HG02973 (cell line): ENCODE data around the gene ZNF692.
"Not testable (repeated sequence)": the region's sequence is repeated elsewhere in the genome, so short reads cannot be mapped to it uniquely, and the experiment has no call there.

Experiments used
- ATAC-seq: cut with Tn5 transposase; IDR thresholded peaks from one replicate; pipeline ENCODE4 v1.9.1; 2021; ENCODE audit warnings: moderate library complexity; ENCODE audit not compliant: unreplicated experiment

Gene ZNF692

GRCh38 chr1:248858891-248859889, at the start of gene ZNF692:
Gene ZNF692, minus strand, starts transcription at chr1:248859085. Its CDS starts 776 bp downstream, at chr1:248858309.
- peak; percentile 75 for ATAC-seq

- peak; percentile 8 for ATAC-seq
Observed at GRCh38 chr1:248906753-248907661, 48.1 kb upstream of the ZNF692 start.

DNA sequence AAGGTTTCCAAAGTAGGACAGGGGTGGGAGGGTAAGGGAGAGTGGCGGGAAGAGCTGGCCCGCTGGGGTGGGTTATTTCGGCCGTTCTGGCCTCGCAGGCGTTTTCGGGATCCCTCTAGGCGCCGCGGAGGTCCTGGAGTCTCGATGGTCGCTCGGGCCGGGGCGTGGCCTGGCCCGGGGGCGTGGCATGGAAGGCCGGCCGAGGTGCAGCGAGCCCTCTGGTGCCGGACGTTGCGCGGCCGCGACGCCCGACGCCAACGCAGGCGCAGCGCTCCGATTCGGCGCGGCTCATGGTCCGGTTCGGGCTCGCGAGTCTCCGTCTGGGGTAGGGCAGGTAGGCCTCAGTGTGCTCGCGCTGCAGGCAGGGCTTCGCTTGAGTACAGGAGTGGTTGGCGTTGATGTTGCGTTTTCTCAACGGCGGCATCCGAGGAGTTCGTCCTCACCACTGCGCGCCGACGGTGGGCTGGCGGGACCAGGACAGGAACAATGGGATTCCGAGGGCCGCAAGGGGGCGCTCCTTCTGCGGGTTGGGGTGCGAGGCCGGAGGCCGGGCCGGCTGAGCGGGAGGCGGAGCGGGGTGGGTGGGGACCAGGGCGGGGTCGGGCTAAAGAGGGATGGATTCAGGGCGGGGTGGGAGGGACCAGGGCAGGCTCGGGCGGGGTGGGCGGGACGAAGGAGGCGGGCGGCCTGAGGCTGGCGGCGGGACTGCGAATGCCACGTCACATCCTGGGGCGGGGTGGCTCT, 47.3 kb upstream of the ZNF692 start, which contains the start of gene PGBD2:
PGBD2 (plus strand) TSS at position 227 of the 744 bp plus-strand sequence. CDS start 7,628 bp downstream, outside the sequence.
- peak; percentile 92 for ATAC-seq

DNA sequence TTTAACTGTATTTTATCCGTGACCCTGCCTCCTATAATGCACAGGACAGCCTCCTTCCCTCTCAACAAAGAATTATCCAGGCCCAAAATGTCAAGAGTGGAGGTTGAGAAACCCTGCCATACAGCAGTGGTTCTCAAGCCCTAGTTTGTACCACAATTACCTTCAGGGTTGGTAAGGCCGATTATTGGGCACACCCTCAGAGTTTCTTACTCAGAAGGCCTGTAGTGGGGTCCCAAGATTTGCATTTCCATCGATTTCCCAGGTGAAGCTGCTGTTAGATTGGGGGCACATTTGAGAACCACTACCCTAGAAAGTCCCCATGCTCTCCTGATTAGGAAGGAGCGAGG, 46.8 kb upstream of the ZNF692 start:
- ATAC-seq, result no peak

DNA sequence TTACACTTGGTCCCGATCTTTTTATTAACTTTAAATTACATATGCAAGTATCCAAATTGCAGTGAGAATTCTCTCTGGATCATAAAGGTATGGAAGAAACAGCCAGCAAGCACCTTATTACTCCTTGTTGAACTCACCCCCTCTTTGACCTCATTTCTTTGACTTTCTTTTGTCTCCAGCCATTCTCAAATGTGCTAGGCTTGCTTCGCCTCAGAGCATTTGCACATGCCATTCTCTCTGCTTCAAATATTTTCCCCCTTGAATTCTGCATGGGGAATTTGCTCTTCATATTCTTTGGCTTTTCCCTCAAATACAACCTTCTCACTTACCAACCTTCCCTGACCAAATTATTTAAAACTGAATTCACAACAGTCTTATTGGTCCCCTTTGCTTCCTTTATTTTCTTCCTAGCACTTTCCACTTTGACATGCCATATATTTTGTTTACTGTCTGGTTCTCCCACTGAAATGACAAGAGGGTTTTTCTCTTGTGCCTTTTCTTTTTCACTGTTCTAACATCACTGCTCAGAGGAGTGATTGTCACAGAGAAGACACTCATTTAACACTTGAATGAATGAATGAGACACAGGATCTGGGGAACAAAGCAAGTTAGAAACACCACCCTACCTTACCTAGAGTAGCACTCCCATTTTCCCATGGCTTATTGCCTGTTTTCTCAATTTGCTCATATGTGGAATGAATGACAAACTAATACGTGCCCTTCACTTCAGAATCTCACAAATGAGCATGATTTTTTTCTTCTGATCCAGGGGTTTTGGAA, 45.7 kb upstream of the ZNF692 start:
- no peak for ATAC-seq

- ATAC-seq, result no peak
Observed at GRCh38 chr1:248901578-248901977, 42.7 kb upstream of the ZNF692 start.

DNA sequence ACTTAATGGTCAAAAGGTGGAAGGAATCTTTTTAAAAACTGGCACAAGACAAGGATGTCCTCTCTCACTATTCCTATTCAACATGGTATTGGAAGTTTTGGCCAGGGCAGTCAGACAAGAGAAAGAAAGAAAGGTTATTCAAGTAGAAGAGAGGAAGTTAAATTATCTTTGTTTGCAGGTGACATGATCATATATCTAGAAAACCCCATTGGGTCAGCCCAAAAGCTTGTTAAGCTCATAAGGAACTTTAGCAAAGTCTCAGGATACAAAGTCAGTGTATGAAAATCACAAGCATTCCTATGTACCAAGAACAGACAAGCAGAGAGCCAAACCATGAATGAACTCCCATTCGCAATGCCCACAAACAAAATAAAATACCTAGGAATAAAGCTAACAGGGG, 41.8 kb upstream of the ZNF692 start:
- no peak for ATAC-seq

- ATAC-seq, result no peak
Observed at GRCh38 chr1:248897412-248898337, 38.8 kb upstream of the ZNF692 start.

- ATAC-seq, result no peak
Observed at GRCh38 chr1:248894837-248895236, 36.0 kb upstream of the ZNF692 start.

DNA sequence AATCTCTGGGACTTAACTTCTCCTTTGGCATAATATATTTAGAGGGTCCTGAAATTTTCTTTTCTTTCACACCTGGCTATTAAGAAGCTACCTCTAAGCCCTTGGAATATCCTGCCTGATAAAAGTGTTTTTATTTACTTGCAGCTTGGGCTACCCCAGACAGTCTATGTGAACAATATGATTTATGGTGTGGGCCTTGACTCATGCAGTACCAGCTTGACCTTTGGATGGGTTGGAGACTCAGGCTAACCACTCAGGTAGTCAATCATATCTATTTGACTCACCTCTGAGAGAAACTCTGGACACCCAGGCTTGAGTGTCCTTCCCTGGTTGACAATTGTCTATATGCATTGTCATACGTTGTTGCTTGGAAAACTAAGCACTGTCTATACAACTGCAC, 33.7 kb upstream of the ZNF692 start:
- ATAC-seq, result no peak

- ATAC-seq, result no peak
Observed at GRCh38 chr1:248891758-248892157, 32.9 kb upstream of the ZNF692 start.

- no peak for ATAC-seq
Observed at GRCh38 chr1:248890549-248891498, 31.9 kb upstream of the ZNF692 start.

DNA sequence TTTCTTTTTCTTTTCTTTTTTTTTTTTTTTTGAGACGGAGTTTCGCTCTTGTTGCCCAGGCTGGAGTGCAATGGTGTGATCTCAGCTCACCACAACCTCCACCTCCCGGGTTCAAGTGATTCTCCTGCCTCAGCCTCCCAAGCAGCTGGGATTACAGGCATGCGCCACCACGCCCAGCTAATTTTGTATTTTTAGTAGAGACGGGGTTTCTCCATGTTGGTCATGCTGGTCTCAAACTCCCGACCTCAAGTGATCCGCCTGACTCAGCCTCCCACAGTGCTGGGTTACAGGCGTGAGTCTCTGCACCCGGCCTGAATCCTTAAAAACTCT, 31.0 kb upstream of the ZNF692 start:
- ATAC-seq, result not testable (repeated sequence)

DNA sequence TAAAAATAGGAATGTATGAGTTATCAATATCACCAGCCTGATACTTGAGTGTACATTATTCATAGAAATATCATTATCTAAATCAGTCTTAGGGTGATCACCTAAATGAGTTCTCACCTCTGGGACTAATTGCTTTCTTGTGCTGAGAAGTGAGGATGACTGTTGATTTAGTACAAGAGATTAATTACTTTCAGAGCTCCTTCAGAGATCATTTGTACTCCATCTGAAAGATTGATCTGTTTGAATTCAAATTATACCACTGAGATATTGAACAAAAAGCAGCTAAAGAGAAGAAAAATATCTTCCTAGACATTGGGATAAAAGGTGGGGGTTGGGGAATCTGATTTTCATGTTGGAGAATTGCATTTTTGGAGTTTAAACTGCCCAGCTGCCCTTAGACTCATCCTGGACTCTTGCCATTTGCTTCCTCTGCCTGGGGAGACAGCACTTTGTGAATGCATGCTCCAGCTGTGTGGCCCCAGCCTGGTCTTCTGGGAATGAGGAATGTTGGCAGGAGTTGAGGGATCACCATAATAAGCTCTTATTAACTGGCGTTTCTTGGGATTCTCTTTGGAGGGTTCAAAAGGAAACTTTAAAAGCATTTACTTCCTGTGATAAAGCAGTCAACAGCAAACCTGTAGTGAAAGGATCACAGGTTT, 27.5 kb upstream of the ZNF692 start:
- no peak for ATAC-seq

GRCh38 chr1:248885646-248886045, 26.8 kb upstream of the ZNF692 start:
- ATAC-seq, result no peak

GRCh38 chr1:248884632-248885295, 25.9 kb upstream of the ZNF692 start:
- ATAC-seq, result no peak

GRCh38 chr1:248882427-248882826, 23.5 kb upstream of the ZNF692 start:
- ATAC-seq, result not testable (repeated sequence)
